ENCODE data around the gene RABGGTB.
A peak's percentile ranks its signal among the peaks of the same experiment; 100 is the strongest.

Gene RABGGTB

DNA sequence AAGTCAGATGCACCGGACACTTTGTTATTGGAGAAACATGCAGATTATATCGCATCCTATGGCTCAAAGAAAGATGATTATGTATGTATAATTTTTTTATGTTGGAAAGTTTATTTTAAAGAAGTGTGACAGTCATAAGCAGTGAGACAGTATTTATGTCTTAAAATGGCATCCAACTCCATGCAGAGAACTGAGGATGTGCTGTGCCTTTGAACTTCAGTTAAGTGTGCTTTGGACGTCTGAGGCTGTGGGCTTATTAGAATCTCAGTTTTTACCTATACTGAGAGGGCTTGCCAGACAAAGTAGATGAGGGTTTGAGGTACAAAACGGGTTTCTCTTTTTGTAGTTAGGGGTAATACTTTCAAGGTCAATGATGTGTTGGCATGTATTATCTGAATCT is 1.5 kb downstream of the RABGGTB start:
- H3K4me3 ChIP-seq (ENCODE audit: control insufficient read depth, low read depth, low read length) = peak overlapping the region; percentile 99
- no peak for DNase-seq (ENCODE audit: low read depth)
- TF ChIP-seq, protein P1, sequence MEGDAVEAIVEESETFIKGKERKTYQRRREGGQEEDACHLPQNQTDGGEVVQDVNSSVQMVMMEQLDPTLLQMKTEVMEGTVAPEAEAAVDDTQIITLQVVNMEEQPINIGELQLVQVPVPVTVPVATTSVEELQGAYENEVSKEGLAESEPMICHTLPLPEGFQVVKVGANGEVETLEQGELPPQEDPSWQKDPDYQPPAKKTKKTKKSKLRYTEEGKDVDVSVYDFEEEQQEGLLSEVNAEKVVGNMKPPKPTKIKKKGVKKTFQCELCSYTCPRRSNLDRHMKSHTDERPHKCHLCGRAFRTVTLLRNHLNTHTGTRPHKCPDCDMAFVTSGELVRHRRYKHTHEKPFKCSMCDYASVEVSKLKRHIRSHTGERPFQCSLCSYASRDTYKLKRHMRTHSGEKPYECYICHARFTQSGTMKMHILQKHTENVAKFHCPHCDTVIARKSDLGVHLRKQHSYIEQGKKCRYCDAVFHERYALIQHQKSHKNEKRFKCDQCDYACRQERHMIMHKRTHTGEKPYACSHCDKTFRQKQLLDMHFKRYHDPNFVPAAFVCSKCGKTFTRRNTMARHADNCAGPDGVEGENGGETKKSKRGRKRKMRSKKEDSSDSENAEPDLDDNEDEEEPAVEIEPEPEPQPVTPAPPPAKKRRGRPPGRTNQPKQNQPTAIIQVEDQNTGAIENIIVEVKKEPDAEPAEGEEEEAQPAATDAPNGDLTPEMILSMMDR (conservative IDR thresholded peaks at IDR 0.05; ENCODE audit: control insufficient read depth, insufficient read depth, low read depth, low read length) = no peak

DNA sequence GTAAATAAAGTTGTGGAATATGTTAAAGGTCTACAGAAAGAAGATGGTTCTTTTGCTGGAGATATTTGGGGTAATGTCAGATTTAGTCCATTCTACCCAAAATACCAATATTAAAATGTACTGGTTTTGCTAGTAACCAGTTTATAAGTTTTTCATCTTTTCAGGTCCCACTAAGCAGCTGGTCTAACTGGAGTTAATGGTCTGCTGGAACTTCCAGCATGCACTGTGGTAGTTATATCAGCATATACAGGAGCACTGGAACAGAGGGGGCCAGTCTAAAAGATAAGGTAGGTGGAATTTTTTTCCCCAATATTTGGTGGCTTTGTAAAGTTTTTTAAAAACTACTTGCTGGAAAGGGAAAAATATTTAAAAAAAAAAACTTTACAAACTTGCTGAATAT is 3.9 kb downstream of the RABGGTB start:
- TF ChIP-seq, protein P1 (conservative IDR thresholded peaks at IDR 0.05; ENCODE audit: control insufficient read depth, insufficient read depth, low read depth, low read length) = no peak
- peak overlapping the region; percentile 99 for H3K4me3 ChIP-seq (ENCODE audit: control insufficient read depth, low read depth, low read length)
- no peak for DNase-seq (ENCODE audit: low read depth)

DNA sequence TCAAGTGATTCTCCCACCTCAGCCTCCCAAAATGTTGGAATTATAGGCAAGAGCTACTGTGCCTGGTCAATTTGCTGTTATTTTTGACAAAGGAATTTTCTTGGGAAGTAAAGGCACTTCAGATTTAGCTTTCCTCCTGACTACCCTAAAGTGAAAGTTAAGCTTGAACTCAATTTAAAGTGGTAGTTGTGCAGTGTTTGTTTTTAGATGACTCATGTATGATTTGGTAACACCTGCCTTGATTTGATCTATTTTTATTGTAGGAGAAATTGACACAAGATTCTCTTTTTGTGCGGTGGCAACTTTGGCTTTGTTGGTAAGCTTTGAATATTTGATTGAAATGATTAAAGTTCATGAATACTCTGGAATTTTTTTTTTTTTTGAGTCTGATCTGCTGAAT is 5.0 kb downstream of the RABGGTB start:
- DNase-seq (ENCODE audit: low read depth) = peak; percentile 60
- no peak overlapping the region for H3K4me3 ChIP-seq (ENCODE audit: control insufficient read depth, low read depth, low read length)
- TF ChIP-seq, protein P1 (conservative IDR thresholded peaks at IDR 0.05; ENCODE audit: control insufficient read depth, insufficient read depth, low read depth, low read length) = no peak

DNA sequence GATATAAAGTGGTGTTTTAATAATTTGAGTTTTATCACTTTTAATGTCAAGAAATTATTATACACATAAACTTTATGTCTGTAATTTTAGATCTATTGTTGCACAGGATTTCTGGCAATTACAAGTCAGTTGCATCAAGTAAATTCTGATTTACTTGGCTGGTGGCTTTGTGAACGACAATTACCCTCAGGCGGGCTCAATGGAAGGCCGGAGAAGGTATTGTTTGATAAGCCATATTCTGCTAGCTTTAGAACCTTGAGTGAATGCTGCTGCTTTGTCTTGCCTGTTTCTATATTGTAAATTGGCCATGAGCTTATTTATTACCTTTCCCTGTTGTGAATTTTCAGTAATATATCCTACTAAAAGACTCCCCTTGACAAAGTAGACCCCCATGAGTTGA is 6.0 kb downstream of the RABGGTB start:
- no peak for DNase-seq (ENCODE audit: low read depth)
- TF ChIP-seq, protein P1 (conservative IDR thresholded peaks at IDR 0.05; ENCODE audit: control insufficient read depth, insufficient read depth, low read depth, low read length) = no peak
- no peak overlapping the region for H3K4me3 ChIP-seq (ENCODE audit: control insufficient read depth, low read depth, low read length)

DNA sequence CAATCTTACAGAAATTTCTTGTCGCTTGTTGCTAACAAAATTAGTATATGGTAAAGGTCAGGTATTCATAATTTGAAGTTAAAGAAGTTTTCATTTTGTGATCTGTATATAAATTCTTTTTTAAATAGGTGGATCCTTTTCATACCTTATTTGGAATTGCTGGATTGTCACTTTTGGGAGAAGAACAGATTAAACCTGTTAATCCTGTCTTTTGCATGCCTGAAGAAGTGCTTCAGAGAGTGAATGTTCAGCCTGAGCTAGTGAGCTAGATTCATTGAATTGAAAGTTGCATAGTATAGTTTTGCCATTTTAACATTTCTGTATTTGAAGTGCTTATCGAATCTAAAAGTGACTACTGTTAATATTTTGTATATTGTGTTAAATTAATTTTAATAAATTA is 8.3 kb downstream of the RABGGTB start:
- no peak overlapping the region for H3K4me3 ChIP-seq (ENCODE audit: control insufficient read depth, low read depth, low read length)
- TF ChIP-seq, protein P1 (conservative IDR thresholded peaks at IDR 0.05; ENCODE audit: control insufficient read depth, insufficient read depth, low read depth, low read length) = no peak

DNA sequence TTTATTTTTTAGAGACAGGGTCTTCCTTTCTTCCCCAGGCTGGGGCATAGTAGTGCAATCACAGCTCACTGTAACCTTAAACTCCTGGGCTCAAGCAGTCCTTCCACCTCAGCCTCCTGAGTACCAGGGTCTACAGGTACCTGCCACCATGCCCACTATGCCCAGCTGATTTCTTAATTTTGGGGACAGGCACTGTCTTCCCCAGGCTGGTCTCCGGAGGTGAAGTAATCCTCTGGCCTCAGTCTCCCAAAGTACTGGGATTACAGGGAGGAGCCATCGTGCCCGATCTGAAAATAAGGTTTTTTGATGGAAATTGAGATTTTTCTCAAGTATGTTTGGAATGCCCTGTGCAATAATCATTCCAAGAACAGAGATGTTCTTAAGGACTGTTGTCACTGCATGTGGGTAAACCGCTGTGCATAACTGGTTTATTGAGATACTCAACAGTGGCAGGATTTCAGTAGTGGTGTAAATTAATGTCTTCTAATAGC is 9.7 kb downstream of the RABGGTB start:
- DNase-seq (ENCODE audit: low read depth) = no peak
- TF ChIP-seq, protein P1 (conservative IDR thresholded peaks at IDR 0.05; ENCODE audit: control insufficient read depth, insufficient read depth, low read depth, low read length) = no peak
- H3K4me3 ChIP-seq (ENCODE audit: control insufficient read depth, low read depth, low read length) = no peak overlapping the region

More for the DNA sequence above, 8.3 kb downstream of the RABGGTB start:
- no peak for DNase-seq (ENCODE audit: low read depth)

All from fibroblast of mammary gland (primary cell).